ENCODE results near the gene CTCFL. TPM values are rescaled to one million over a fixed set of nuclear protein-coding genes. Genes with fewer than 3 reads are reported as not detected.

CTCFL gene
- total RNA-seq, 2 experiments from 2014 or later: 0.63 TPM; not detected in 1

GRCh38 chr20:57564951-57565642, 40.2 kb upstream of the CTCFL start:
- Histone ChIP-seq H3K79me2 (ENCODE audit: insufficient read depth, low read depth, low read length) (no peaks in the 10 kb centered on the region), H4K20me1 (ENCODE audit: insufficient read depth, low read length) (no peaks in the 10 kb centered on the region), H2AFZ (ENCODE audit: low read length) (no peak overlapping the region), H3K27ac (ENCODE audit: low read depth, low read length, poor library complexity, severe bottlenecking) (no peak overlapping the region), H3K4me2 (ENCODE audit: low read length) (no peak overlapping the region), H3K36me3 (ENCODE audit: insufficient read depth, low read length) (peaks cover 28% of the 10 kb centered on the region; the same call in 1 of the 2 replicates), H3K9me3 (ENCODE audit: low read length) (no peaks in the 10 kb centered on the region), H3K4me1 (ENCODE audit: insufficient read depth, low read length, poor library complexity, severe bottlenecking) (no peaks in the 10 kb centered on the region), H3K4me3 (ENCODE audit: low read depth, low read length, poor library complexity, severe bottlenecking) (no peak overlapping the region), H3K9me2 (ENCODE audit: insufficient read depth, low read length) (no peaks in the 10 kb centered on the region)
- ChIA-PET CTCF (ENCODE audit: unreplicated experiment) (no interaction called here), POLR2A (no interaction called here)
- intact Hi-C loops (cut with micrococcal nuclease; ENCODE audit: unreplicated experiment): no loop called here
- no TSS peak for BruUV-seq (replicated peaks)
- no peak for DNase-seq (ENCODE audit: low spot score)
- TF ChIP-seq CTCF (conservative IDR thresholded peaks at IDR 0.05; ENCODE audit: low read length) (no peak), EZH2phosphoT487 (IDR thresholded peaks at IDR 0.05; ENCODE audit: borderline replicate concordance, low read depth, low read length) (no peak)

GRCh38 chr20:57564180-57564802, 39.4 kb upstream of the CTCFL start:
- H4K20me1 ChIP-seq (ENCODE audit: insufficient read depth, low read length): no peaks in the 10 kb centered on the region
- POLR2A ChIA-PET: interaction anchor here (0.5 kb wide), 1 partner anchor 732 kb away, joined by 4 read pairs; no protein-coding TSS in a partner anchor
- BruUV-seq (replicated peaks): no TSS peak
- H3K79me2 ChIP-seq (ENCODE audit: insufficient read depth, low read depth, low read length): no peaks in the 10 kb centered on the region
- no peaks in the 10 kb centered on the region for H3K9me3 ChIP-seq (ENCODE audit: low read length)
- H3K4me3 ChIP-seq (ENCODE audit: low read depth, low read length, poor library complexity, severe bottlenecking): no peak overlapping the region
- H3K4me2 ChIP-seq (ENCODE audit: low read length): no peak overlapping the region
- DNase-seq (ENCODE audit: low spot score): no peak
- peaks cover 28% of the 10 kb centered on the region; the same call in 1 of the 2 replicates for H3K36me3 ChIP-seq (ENCODE audit: insufficient read depth, low read length)
- intact Hi-C loops (cut with micrococcal nuclease; ENCODE audit: unreplicated experiment): no loop called here
- no peaks in the 10 kb centered on the region for H3K9me2 ChIP-seq (ENCODE audit: insufficient read depth, low read length)
- H3K4me1 ChIP-seq (ENCODE audit: insufficient read depth, low read length, poor library complexity, severe bottlenecking): no peaks in the 10 kb centered on the region
- TF ChIP-seq EZH2phosphoT487 (IDR thresholded peaks at IDR 0.05; ENCODE audit: borderline replicate concordance, low read depth, low read length) (no peak), CTCF (conservative IDR thresholded peaks at IDR 0.05; ENCODE audit: low read length) (no peak)
- H3K27ac ChIP-seq (ENCODE audit: low read depth, low read length, poor library complexity, severe bottlenecking): no peak overlapping the region
- CTCF ChIA-PET (ENCODE audit: unreplicated experiment): no interaction called here
- H2AFZ ChIP-seq (ENCODE audit: low read length): no peak overlapping the region

GRCh38 chr20:57563522-57563921, 38.6 kb upstream of the CTCFL start:
- H3K9me3 ChIP-seq (ENCODE audit: low read length): no peaks in the 10 kb centered on the region
- no peaks in the 10 kb centered on the region for H4K20me1 ChIP-seq (ENCODE audit: insufficient read depth, low read length)
- no peak overlapping the region for H3K27ac ChIP-seq (ENCODE audit: low read depth, low read length, poor library complexity, severe bottlenecking)
- BruUV-seq (replicated peaks): no TSS peak
- H3K36me3 ChIP-seq (ENCODE audit: insufficient read depth, low read length): peaks cover 28% of the 10 kb centered on the region; the same call in 1 of the 2 replicates
- H2AFZ ChIP-seq (ENCODE audit: low read length): no peak overlapping the region
- H3K4me1 ChIP-seq (ENCODE audit: insufficient read depth, low read length, poor library complexity, severe bottlenecking): no peaks in the 10 kb centered on the region
- no peak overlapping the region for H3K4me3 ChIP-seq (ENCODE audit: low read depth, low read length, poor library complexity, severe bottlenecking)
- DNase-seq (ENCODE audit: low spot score): no peak
- H3K9me2 ChIP-seq (ENCODE audit: insufficient read depth, low read length): no peaks in the 10 kb centered on the region
- ChIA-PET CTCF (ENCODE audit: unreplicated experiment) (no interaction called here), POLR2A (interaction anchor here (0.5 kb wide), 1 partner anchor 733 kb away, joined by 4 read pairs; no protein-coding TSS in a partner anchor)
- intact Hi-C loops (cut with micrococcal nuclease; ENCODE audit: unreplicated experiment): no loop called here
- TF ChIP-seq CTCF (conservative IDR thresholded peaks at IDR 0.05; ENCODE audit: low read length) (no peak), EZH2phosphoT487 (IDR thresholded peaks at IDR 0.05; ENCODE audit: borderline replicate concordance, low read depth, low read length) (no peak)
- no peak overlapping the region for H3K4me2 ChIP-seq (ENCODE audit: low read length)
- H3K79me2 ChIP-seq (ENCODE audit: insufficient read depth, low read depth, low read length): no peaks in the 10 kb centered on the region

All from OCI-LY7 (cell line).